Activated CD4-positive, alpha-beta T cell treated with anti-CD3 and anti-CD28 coated beads for 36 hours (primary cell): ENCODE measurements around the gene CELF2. TPM values are rescaled to one million over a fixed set of nuclear protein-coding genes. Genes with fewer than 3 reads are reported as not detected.
A peak's percentile ranks its signal among the peaks of the same experiment; 100 is the strongest.

Experiments
- ATAC-seq: fragments of 200-7000 bp; cut with Tn5 transposase; one replicate; pipeline ENCODE4 v1.10.0; 2021; ENCODE audit warnings: mild to moderate bottlenecking, moderate library complexity
- CTCF ChIA-PET: fragments of 350-600 bp; sonication (Branson Sonifier 250); formaldehyde crosslinking; loops from one replicate; lab custom pipeline; 2021; ENCODE audit warnings: antibody characterized with exemption; lab: Charles Lee
- POLR2A ChIA-PET: fragments of 350-600 bp; sonication (Branson Sonifier 250); formaldehyde crosslinking; loops from one replicate; lab custom pipeline; 2021; ENCODE audit warnings: antibody characterized with exemption, inconsistent platforms; lab: Charles Lee
- DNase-seq: peaks from one replicate; pipeline ENCODE4 v3.0.0-alpha.2; 2020
- H3K27ac Mint-ChIP-seq: one replicate; pipeline ENCODE4 v1.8.0; 2021; ENCODE audit warnings: mixed read lengths
- H3K27me3 Mint-ChIP-seq: one replicate; pipeline ENCODE4 v1.8.0; 2021; ENCODE audit warnings: mixed read lengths
- H3K36me3 Mint-ChIP-seq: one replicate; pipeline ENCODE4 v1.8.0; 2021; ENCODE audit warnings: low read depth, mixed read lengths
- H3K4me1 Mint-ChIP-seq: one replicate; pipeline ENCODE4 v1.8.0; 2021; ENCODE audit warnings: mixed read lengths
- H3K4me3 Mint-ChIP-seq: one replicate; pipeline ENCODE4 v1.8.0; 2021; ENCODE audit warnings: mild to moderate bottlenecking, moderate library complexity, mixed read lengths
- H3K9me3 Mint-ChIP-seq: one replicate; pipeline ENCODE4 v1.8.0; 2021; ENCODE audit warnings: low read depth, mixed read lengths
- intact Hi-C, 2 experiments: fragments of 100-400 bp; cut with DNase I in 1 of 2; cut with micrococcal nuclease in 1 of 2; formaldehyde crosslinking; loops; one replicate each; pipeline versions ENCODE4 v1.14.2 to v1.15.1; 2022 to 2024; cut with DNase I, micrococcal nuclease
- total RNA-seq, 2 experiments: library from RNA; stranded (reverse); gene quantifications; one replicate each; pipeline ENCODE4 v1.2.3, GENCODE V29; 2021

CELF2 gene
- total RNA-seq, 2 experiments from 2014 or later: 102 to 119 TPM

DNA sequence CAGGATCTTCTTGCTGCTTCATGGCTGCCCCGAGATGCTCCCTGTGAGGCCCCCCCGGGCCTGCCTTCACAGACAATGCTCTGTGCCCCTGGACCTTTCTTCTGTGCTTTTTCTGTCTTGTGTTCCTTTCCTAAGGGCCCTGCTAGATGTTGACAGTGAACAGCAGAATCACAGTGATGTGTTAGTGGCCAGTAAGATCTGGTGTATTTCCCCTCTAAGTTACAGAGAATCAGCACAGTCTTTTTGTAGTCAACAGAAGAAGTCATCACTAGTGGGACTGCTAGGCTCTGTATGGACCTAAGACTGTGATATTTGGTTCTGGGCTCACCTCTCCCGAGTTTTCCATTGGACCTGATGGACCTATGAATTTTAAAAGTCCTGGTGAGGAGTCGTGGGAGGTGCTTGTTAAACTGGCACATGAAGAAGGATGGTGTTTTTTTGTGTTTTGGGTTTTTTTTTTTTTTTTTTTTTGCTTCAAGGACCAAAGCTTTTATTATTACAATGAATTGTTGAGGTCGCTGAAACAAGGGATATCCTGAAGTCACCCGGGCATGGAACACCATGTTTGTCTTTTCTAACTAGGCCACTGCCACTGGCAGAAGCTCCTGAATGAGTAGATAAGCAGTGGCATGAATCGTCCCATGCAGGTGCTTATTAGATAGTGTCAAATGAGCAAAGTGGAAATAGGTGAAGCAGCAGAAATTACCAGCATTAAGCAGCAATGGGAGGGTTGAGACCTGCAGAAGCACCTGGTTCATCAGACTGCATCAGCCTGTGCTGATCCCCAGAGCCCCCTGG, 194.8 kb downstream of the CELF2 start:
- peaks cover 99% of the 10 kb centered on the region for H3K4me1 Mint-ChIP-seq
- POLR2A ChIA-PET: interaction anchor here (1.1 to 1.4 kb wide), 2 partner anchors 13 to 23 kb away, joined by 3 to 5 read pairs; no protein-coding TSS in a partner anchor
- DNase-seq (no peak), ATAC-seq (peak; percentile 40)
- H3K27ac Mint-ChIP-seq: peak overlapping the region; percentile 97
- H3K36me3 Mint-ChIP-seq: peaks cover 72% of the 10 kb centered on the region
- no peaks in the 10 kb centered on the region for H3K27me3 Mint-ChIP-seq
- peak overlapping the region; percentile 55 for H3K4me3 Mint-ChIP-seq
- intact Hi-C loops: no loop called here
- CTCF ChIA-PET: interaction anchor here (0.7 to 3.3 kb wide), 5 partner anchors 14 to 67 kb away, joined by 3 to 15 read pairs (median 3); no protein-coding TSS in a partner anchor
- no peaks in the 10 kb centered on the region for H3K9me3 Mint-ChIP-seq

DNA sequence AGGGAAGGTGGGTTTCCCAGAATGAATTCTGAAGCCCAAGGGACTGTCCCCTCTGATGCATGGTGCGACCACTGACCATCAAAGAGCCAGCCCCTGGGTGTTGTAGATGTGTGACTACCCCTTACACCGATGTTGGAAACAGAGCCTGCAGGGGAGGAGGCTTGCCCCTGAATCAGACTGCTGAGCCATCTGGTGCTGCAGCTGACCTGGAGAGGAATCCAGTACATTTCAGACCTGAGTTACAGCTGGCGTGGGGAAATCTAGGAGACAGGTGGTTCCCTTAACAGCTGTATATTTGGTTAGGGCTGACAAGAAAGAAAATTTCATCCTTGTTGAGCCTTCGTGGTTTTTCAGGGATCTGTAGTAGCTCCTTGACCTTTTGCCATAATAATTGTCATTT, 195.5 kb downstream of the CELF2 start:
- intact Hi-C loops: no loop called here
- Mint-ChIP-seq H3K4me1 (peaks cover 99% of the 10 kb centered on the region), H3K27me3 (no peaks in the 10 kb centered on the region), H3K36me3 (peaks cover 68% of the 10 kb centered on the region), H3K9me3 (no peaks in the 10 kb centered on the region), H3K27ac (peak overlapping the region; percentile 97), H3K4me3 (peak overlapping the region; percentile 9)
- no peak for DNase-seq
- ChIA-PET POLR2A (interaction anchor here (0.7 to 1.1 kb wide), 2 partner anchors 13 to 24 kb away, joined by 3 to 5 read pairs; no protein-coding TSS in a partner anchor), CTCF (interaction anchor here (0.7 to 3.3 kb wide), 6 partner anchors 13 to 68 kb away, joined by 3 to 15 read pairs (median 3); no protein-coding TSS in a partner anchor)
- ATAC-seq: no peak

DNA sequence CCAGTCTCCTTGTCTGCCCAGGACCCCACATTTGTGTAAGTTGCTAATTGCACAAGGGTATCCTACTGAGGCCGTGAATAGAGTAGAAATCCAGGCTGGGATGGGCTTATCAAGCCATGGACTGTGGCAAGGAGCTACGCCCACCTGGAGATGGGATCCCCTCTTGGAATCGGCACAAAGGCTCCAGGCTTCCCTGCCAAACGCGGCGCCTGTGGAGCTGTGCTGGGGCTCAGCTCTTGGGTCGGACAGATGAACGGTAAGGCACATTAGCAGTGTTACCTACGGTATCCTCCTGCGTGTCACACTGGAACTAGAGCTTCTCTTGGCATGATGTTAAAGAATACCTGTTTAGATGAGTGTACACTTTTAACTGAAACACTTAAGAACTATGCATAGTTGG, 196.7 kb downstream of the CELF2 start:
- intact Hi-C loops: no loop called here
- peak overlapping the region; percentile 69 for H3K27ac Mint-ChIP-seq
- no peaks in the 10 kb centered on the region for H3K27me3 Mint-ChIP-seq
- H3K36me3 Mint-ChIP-seq: peaks cover 69% of the 10 kb centered on the region
- DNase-seq: no peak
- POLR2A ChIA-PET: interaction anchor here (1.1 to 1.5 kb wide), 3 partner anchors 9 to 18 kb away, joined by 3 to 4 read pairs (median 3); no protein-coding TSS in a partner anchor
- no peaks in the 10 kb centered on the region for H3K9me3 Mint-ChIP-seq
- CTCF ChIA-PET: interaction anchor here (0.9 to 3.3 kb wide), 3 partner anchors 12 to 28 kb away, joined by 3 to 15 read pairs (median 3); no protein-coding TSS in a partner anchor
- no peak for ATAC-seq
- no peak overlapping the region for H3K4me3 Mint-ChIP-seq
- peaks cover 98% of the 10 kb centered on the region for H3K4me1 Mint-ChIP-seq

DNA sequence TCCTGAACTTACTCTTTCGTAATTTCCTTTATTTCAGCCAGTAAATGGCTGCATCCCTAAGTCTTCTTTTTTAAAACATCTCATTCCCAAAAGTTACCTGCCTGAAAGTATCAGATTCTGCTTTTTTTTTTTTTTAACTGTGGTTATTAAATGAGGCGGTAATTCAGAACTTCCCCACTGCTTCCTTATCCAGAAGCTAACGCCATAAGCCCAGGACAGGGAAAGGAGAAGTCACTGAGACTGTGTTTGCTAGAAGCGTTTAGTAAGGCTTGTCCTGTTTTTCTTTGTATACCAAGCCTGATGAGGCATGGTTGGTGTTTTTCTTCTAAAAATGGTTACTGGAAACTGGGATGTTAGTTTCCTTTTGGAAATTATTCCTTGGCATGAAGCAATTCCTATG, 197.8 kb downstream of the CELF2 start:
- Mint-ChIP-seq H3K4me3 (no peak overlapping the region), H3K27ac (peak overlapping the region; percentile 69), H3K36me3 (peaks cover 75% of the 10 kb centered on the region), H3K4me1 (peaks cover 98% of the 10 kb centered on the region), H3K9me3 (no peaks in the 10 kb centered on the region), H3K27me3 (no peaks in the 10 kb centered on the region)
- intact Hi-C loops: no loop called here
- DNase-seq (no peak), ATAC-seq (no peak)
- ChIA-PET CTCF (interaction anchor here (1.2 to 3.3 kb wide), 3 partner anchors 11 to 26 kb away, joined by 3 to 15 read pairs (median 6); no protein-coding TSS in a partner anchor), POLR2A (interaction anchor here (1.1 to 1.2 kb wide), 2 partner anchors 10 kb away, joined by 3 read pairs; no protein-coding TSS in a partner anchor)

DNA sequence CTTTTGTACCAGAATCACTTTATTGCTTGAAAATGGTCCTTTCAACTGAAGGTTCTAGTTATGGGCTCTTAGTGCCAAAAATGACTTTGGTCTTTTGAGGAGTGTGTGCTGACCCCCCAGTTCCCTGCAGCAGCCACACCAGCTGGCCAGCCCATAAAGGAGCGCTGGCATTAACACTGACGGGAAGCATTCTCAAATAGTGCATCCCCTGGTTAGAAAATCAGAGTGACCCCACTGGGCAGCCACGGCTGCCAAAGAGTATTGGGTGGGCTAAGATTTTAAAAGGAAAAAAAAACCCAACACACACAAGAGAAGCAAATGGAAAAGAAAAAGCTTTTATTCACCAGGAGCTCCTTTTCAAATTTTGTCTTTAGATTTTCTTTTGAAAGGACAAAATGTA, 199.8 kb downstream of the CELF2 start:
- POLR2A ChIA-PET: interaction anchor here (1.8 to 2.1 kb wide), 2 partner anchors 15 to 18 kb away, joined by 18 to 26 read pairs; no protein-coding TSS in a partner anchor
- intact Hi-C loops: no loop called here
- CTCF ChIA-PET: interaction anchor here (0.8 to 3.9 kb wide), 9 partner anchors 9 to 72 kb away, joined by 3 to 27 read pairs (median 4); no protein-coding TSS in a partner anchor
- Mint-ChIP-seq H3K9me3 (no peaks in the 10 kb centered on the region), H3K4me3 (no peak overlapping the region), H3K27me3 (no peaks in the 10 kb centered on the region), H3K27ac (peak overlapping the region; percentile 85), H3K36me3 (peaks cover 78% of the 10 kb centered on the region), H3K4me1 (peaks cover 95% of the 10 kb centered on the region)
- ATAC-seq: no peak
- no peak for DNase-seq

DNA sequence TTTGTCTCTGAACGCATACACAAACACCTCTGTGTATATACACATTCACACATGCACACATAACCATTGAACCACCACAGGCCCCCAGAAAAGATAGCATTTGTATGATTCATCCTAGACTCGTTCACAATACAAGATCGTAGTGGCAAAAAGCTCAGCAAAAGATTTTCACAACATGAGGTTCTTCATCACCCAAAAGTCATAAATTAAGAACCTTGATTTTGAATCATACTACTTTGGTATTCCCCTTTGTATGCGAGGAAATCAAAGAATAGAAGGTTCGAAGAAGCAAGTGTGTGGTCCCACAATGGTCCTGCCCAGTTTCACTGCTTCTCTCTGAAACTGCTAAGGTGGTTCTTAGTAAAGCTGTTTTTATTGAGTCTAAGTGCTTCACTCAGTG, 200.7 kb downstream of the CELF2 start:
- intact Hi-C loops: loop anchor here (1.0 to 2.0 kb wide), 6 partner anchors 8 to 38 kb away; no protein-coding TSS in a partner anchor
- POLR2A ChIA-PET: interaction anchor here (0.8 to 2.1 kb wide), 7 partner anchors 9 to 42 kb away, joined by 3 to 26 read pairs (median 5); no protein-coding TSS in a partner anchor
- H3K4me3 Mint-ChIP-seq: peak overlapping the region; percentile 18
- ATAC-seq (peak; percentile 92), DNase-seq (peak; percentile 64)
- peaks cover 94% of the 10 kb centered on the region for H3K4me1 Mint-ChIP-seq
- CTCF ChIA-PET: interaction anchor here (0.7 to 3.9 kb wide), 10 partner anchors 9 to 100 kb away, joined by 3 to 27 read pairs (median 4); no protein-coding TSS in a partner anchor
- H3K27ac Mint-ChIP-seq: peak overlapping the region; percentile 85
- H3K36me3 Mint-ChIP-seq: peaks cover 76% of the 10 kb centered on the region
- H3K9me3 Mint-ChIP-seq: no peaks in the 10 kb centered on the region
- H3K27me3 Mint-ChIP-seq: no peaks in the 10 kb centered on the region

DNA sequence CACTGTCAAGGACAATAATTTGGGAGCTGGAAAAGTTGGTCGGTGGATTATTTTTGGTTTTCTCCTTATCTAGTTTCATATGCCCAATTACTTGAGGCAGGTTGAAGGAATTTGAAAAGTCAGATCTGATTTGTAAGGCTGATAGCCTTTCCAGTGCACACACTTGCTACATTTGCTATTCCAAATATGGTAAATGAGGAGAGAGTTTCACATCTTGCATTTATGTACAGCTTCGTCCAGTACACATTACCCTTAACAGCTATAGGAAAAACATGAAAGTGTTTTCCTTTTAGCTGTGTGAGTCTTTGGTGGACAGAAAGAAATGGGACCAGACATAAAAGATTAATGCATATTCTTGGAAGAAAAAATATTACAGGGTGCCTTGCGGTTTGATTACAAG, 201.8 kb downstream of the CELF2 start:
- ATAC-seq: no peak
- Mint-ChIP-seq H3K36me3 (peaks cover 78% of the 10 kb centered on the region), H3K27me3 (no peaks in the 10 kb centered on the region), H3K9me3 (no peaks in the 10 kb centered on the region), H3K27ac (peak overlapping the region; percentile 85), H3K4me3 (no peak overlapping the region), H3K4me1 (peaks cover 94% of the 10 kb centered on the region)
- DNase-seq: no peak
- intact Hi-C loops: loop anchor here in 1 of 2 experiments (2.0 kb wide), 2 partner anchors 15 to 17 kb away; no protein-coding TSS in a partner anchor
- CTCF ChIA-PET: interaction anchor here (0.6 to 3.9 kb wide), 8 partner anchors 12 to 903 kb away, joined by 3 to 27 read pairs (median 4); no protein-coding TSS in a partner anchor
- POLR2A ChIA-PET: interaction anchor here (1.6 to 2.1 kb wide), 3 partner anchors 13 to 16 kb away, joined by 5 to 26 read pairs (median 18); no protein-coding TSS in a partner anchor

DNA sequence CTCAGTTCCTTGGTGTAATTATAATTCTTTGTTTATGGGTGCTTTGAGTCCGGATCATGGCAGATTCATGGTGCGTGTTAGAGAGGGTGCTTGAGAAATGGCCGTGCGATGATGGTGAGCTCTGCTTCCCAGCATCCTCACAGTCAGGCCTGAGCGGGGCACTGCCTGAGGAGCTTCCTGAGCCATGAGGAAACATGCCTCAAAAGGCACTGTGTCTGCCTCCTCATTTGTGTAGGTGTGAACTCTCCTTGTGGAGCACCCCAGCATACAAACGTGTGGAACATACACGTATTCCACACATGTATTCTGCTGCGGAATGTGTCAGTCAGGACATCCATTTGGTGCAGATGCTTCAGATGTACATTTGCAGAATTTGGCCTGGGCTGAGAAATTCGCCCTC, 205.4 kb downstream of the CELF2 start:
- Mint-ChIP-seq H3K36me3 (peaks cover 76% of the 10 kb centered on the region), H3K27ac (peak overlapping the region; percentile 71), H3K4me3 (no peak overlapping the region), H3K4me1 (peaks cover 94% of the 10 kb centered on the region), H3K27me3 (no peaks in the 10 kb centered on the region), H3K9me3 (no peaks in the 10 kb centered on the region)
- DNase-seq (no peak), ATAC-seq (no peak)
- ChIA-PET CTCF (interaction anchor here (0.6 to 1.0 kb wide), 2 partner anchors 13 to 100 kb away, joined by 3 to 4 read pairs; no protein-coding TSS in a partner anchor), POLR2A (no interaction called here)
- intact Hi-C loops: no loop called here

DNA sequence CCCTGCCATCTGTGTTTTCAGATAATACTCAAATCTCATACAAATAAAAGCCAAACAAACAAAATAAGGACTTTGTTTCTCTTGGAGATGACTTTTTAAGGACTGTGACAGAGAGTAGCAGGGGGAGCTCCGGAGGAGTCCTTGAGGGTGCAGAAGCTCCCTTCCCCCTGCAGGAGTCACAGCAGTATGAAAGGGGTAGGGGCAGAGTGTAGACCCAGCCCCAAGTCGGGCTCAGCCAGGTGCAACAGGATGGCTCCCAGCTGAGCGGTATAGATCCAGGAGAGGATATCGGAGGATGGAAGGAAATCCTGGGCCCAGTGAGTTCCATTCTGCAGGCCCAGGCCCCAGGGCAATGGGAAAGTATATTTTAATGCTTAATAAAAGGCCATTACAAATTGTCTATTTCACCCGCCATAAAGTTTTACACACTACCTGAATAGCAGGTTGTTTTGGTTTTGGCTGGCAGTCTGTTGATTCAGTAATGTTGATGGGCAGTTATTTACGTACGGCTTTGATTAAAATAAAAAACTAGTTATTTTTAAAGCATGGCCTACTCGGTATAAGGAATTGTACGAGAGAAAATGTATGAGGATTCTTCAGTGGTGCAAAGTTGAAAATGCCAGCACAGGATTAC, 206.0 kb downstream of the CELF2 start:
- Mint-ChIP-seq H3K27ac (peak overlapping the region; percentile 71), H3K4me1 (peaks cover 95% of the 10 kb centered on the region), H3K36me3 (peaks cover 77% of the 10 kb centered on the region), H3K4me3 (no peak overlapping the region), H3K27me3 (no peaks in the 10 kb centered on the region), H3K9me3 (no peaks in the 10 kb centered on the region)
- intact Hi-C loops: no loop called here
- ChIA-PET POLR2A (no interaction called here), CTCF (interaction anchor here (1.2 kb wide), 1 partner anchor 48 kb away, joined by 4 read pairs; no protein-coding TSS in a partner anchor)
- no peak for DNase-seq
- no peak for ATAC-seq

DNA sequence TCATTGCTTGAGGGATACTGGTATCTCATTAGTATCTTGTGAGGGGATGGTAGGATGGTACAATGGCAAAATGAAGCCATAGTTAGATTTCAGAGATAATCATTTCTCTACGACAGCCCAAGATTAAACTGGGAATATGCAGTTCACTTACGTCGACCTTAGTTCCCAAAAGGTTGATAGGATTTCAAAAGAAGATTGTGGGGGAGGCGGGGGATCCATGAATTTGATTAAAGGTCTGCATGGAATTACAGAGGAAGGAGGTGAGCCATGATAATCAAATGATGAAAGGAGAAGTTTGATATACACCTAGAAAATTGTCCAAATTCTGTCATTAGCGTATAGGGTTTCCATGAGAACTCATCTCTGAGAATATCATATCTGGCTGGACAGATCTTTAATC, 206.6 kb downstream of the CELF2 start:
- ChIA-PET CTCF (interaction anchor here (1.2 kb wide), 1 partner anchor 49 kb away, joined by 4 read pairs; no protein-coding TSS in a partner anchor), POLR2A (no interaction called here)
- Mint-ChIP-seq H3K27ac (peak overlapping the region; percentile 93), H3K4me1 (peaks cover 95% of the 10 kb centered on the region), H3K9me3 (no peaks in the 10 kb centered on the region), H3K36me3 (peaks cover 80% of the 10 kb centered on the region), H3K4me3 (no peak overlapping the region), H3K27me3 (no peaks in the 10 kb centered on the region)
- intact Hi-C loops: no loop called here
- no peak for ATAC-seq
- no peak for DNase-seq
